ENCODE data around the gene TEAD1.
"Not testable (repeated sequence)": the region's sequence is repeated elsewhere in the genome, so short reads cannot be mapped to it uniquely, and the experiment has no call there.

The TEAD1 gene

GRCh38 chr11:12749442-12749841 lies 75.2 kb downstream of the TEAD1 start:
- H3K4me1 Mint-ChIP-seq: no peaks in the 10 kb centered on the region
- H3K27ac Mint-ChIP-seq: no peak overlapping the region
- no peaks in the 10 kb centered on the region for H3K9me3 Mint-ChIP-seq
- ATAC-seq: no peak
- H3K36me3 Mint-ChIP-seq: no peaks in the 10 kb centered on the region
- H3K4me3 Mint-ChIP-seq: no peak overlapping the region
- DNase-seq (ENCODE audit: low spot score in 2 of 2): no peak

DNA sequence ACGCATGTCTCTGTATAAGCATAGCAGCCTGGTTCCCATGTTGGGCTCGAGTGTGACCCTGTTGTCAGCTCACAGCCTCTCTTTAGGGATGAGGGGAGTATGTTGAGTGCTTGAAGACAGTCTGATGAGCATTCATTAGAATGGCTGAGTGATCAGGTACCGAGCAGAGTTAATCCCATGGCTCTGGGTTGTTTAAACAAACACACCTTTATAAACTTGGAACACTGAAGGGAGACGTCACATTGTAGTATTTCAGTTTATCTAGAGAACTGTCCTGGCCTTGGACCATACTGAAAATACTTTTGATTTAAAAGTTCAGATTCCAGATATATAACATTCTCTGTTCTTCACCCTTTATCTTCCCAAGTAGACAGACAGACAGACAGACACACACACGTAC lies 76.0 kb downstream of the TEAD1 start:
- Mint-ChIP-seq H3K4me3 (no peak overlapping the region), H3K27ac (no peak overlapping the region), H3K36me3 (no peaks in the 10 kb centered on the region), H3K4me1 (no peaks in the 10 kb centered on the region), H3K9me3 (no peaks in the 10 kb centered on the region)
- ATAC-seq (no peak), DNase-seq (ENCODE audit: low spot score in 2 of 2) (no peak)

GRCh38 chr11:12752868-12753524 lies 78.8 kb downstream of the TEAD1 start:
- Mint-ChIP-seq H3K4me1 (no peaks in the 10 kb centered on the region), H3K9me3 (no peaks in the 10 kb centered on the region), H3K36me3 (no peaks in the 10 kb centered on the region), H3K27ac (no peak overlapping the region), H3K4me3 (no peak overlapping the region)
- ATAC-seq (no peak), DNase-seq (ENCODE audit: low spot score in 2 of 2) (no peak)

- H3K4me3 Mint-ChIP-seq: no peak overlapping the region
Measured at GRCh38 chr11:12754021-12754420, 79.8 kb downstream of the TEAD1 start.

GRCh38 chr11:12754582-12755234 lies 80.5 kb downstream of the TEAD1 start:
- Mint-ChIP-seq H3K9me3 (no peaks in the 10 kb centered on the region), H3K4me1 (no peaks in the 10 kb centered on the region), H3K27ac (no peak overlapping the region), H3K4me3 (no peak overlapping the region), H3K36me3 (no peaks in the 10 kb centered on the region)
- DNase-seq (ENCODE audit: low spot score in 2 of 2) (no peak), ATAC-seq (no peak)

More at GRCh38 chr11:12754021-12754420, 79.8 kb downstream of the TEAD1 start:
- Mint-ChIP-seq H3K9me3 (no peaks in the 10 kb centered on the region), H3K36me3 (no peaks in the 10 kb centered on the region), H3K4me1 (no peaks in the 10 kb centered on the region), H3K27ac (no peak overlapping the region)
- no peak for ATAC-seq
- no peak for DNase-seq (ENCODE audit: low spot score in 2 of 2)

DNA sequence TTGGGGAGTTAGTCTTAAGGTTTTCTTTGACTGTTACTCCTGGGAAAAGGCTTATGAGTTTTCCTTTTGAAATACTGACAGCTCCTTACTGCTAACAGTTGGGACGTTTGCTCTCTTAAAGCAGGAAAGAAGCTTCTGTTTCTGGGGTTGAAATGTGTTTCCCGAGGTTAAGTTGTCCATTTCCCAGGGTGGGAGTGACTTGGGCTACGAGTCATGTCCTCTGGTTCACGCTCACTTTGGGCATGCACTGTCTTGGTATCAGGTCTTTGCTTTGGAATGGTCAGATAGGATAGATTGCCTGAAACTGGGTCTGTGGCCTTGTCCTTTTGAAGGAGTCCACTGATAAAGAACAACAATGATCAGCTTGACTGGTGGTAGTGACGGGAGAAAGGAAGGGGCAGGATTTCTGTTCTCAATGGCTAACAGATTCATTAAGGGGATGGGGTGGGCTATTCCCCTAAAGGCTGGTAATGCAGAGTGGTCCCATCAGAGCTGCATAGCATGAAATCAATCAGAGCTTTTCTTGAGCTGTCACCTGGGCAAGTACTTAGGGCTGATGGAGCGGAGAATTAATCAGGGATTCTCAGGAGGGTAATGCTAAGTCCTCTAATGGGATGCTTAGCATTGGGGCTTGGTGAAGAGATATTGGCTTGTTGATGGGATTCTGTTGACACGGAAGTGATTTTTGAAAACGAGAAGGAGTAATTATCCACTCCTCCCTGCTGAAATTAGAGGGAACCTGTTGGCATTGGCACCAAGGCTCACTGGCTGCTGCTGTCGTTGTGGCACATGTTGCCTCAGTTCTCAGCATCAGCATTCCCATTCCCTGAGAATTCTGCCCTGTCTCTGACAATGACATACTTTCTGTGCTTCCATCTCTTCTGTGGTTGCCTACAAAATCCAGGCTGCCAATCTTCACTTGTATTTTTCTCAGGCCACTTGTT lies 81.6 kb downstream of the TEAD1 start:
- ATAC-seq: no peak

DNA sequence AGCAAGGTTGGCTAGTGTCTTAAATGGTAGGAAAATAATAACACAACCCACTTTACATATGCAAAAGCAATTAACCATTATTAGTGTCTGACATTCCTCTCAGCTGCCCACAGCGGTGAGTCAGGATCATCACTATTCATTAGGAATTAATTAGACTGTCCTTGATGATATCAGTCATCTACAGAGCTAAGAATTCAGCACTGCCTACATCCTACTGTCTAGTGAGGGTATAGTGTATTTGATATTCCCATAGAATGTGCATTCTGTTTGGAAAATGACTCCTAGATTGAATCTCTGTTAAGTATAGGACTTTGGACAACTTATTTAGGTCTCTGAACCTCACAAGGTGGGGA lies 82.2 kb downstream of the TEAD1 start:
- Mint-ChIP-seq H3K36me3 (no peaks in the 10 kb centered on the region), H3K9me3 (no peaks in the 10 kb centered on the region), H3K27ac (no peak overlapping the region), H3K4me1 (no peaks in the 10 kb centered on the region), H3K4me3 (no peak overlapping the region)
- DNase-seq (ENCODE audit: low spot score in 2 of 2): no peak
- ATAC-seq: no peak

More for the DNA sequence above, 81.6 kb downstream of the TEAD1 start:
- no peaks in the 10 kb centered on the region for H3K36me3 Mint-ChIP-seq
- H3K9me3 Mint-ChIP-seq: no peaks in the 10 kb centered on the region
- no peak overlapping the region for H3K4me3 Mint-ChIP-seq
- H3K4me1 Mint-ChIP-seq: no peaks in the 10 kb centered on the region
- DNase-seq (ENCODE audit: low spot score in 2 of 2): no peak
- no peak overlapping the region for H3K27ac Mint-ChIP-seq

- Mint-ChIP-seq H3K27ac (no peak overlapping the region), H3K4me1 (no peaks in the 10 kb centered on the region), H3K36me3 (no peaks in the 10 kb centered on the region), H3K9me3 (no peaks in the 10 kb centered on the region), H3K4me3 (no peak overlapping the region)
- ATAC-seq (no peak), DNase-seq (ENCODE audit: low spot score in 2 of 2) (no peak)
Measured at GRCh38 chr11:12756867-12757266, 82.6 kb downstream of the TEAD1 start.

- ATAC-seq: no peak
- H3K9me3 Mint-ChIP-seq: no peaks in the 10 kb centered on the region
- H3K4me3 Mint-ChIP-seq: no peak overlapping the region
- DNase-seq (ENCODE audit: low spot score in 2 of 2): no peak
- no peak overlapping the region for H3K27ac Mint-ChIP-seq
- no peaks in the 10 kb centered on the region for H3K36me3 Mint-ChIP-seq
- H3K4me1 Mint-ChIP-seq: no peaks in the 10 kb centered on the region
Measured at GRCh38 chr11:12757416-12757815, 83.2 kb downstream of the TEAD1 start.

GRCh38 chr11:12758117-12758516 lies 83.9 kb downstream of the TEAD1 start:
- H3K9me3 Mint-ChIP-seq; H3K4me3 Mint-ChIP-seq; DNase-seq (ENCODE audit: low spot score in 2 of 2); H3K4me1 Mint-ChIP-seq; H3K27ac Mint-ChIP-seq; H3K36me3 Mint-ChIP-seq; ATAC-seq: not testable (repeated sequence)

DNA sequence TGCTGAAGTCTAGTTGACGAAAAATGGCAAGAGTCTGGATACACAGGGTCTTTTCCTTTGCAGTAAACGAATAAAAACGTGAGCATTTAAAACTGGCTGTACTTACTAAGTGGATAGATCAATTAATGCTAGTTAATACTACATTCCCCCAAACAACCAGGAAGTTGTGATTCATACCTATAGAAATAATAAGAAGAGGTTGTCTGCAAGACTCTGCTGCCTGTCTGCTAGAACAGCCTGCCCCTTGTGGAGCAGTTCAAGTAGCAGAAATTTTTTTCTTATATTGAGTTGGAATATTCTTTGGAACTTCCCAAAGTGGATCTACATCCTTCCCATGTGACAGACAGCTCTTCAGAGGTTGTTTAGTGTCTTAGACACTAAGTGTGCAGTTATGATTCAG lies 86.8 kb downstream of the TEAD1 start:
- no peaks in the 10 kb centered on the region for H3K36me3 Mint-ChIP-seq
- ATAC-seq: no peak

GRCh38 chr11:12762278-12762677 lies 88.1 kb downstream of the TEAD1 start:
- Mint-ChIP-seq H3K36me3 (no peaks in the 10 kb centered on the region), H3K4me1 (no peaks in the 10 kb centered on the region)

More for the DNA sequence above, 86.8 kb downstream of the TEAD1 start:
- DNase-seq (ENCODE audit: low spot score in 2 of 2): no peak
- H3K27ac Mint-ChIP-seq: no peak overlapping the region
- H3K4me1 Mint-ChIP-seq: no peaks in the 10 kb centered on the region
- no peaks in the 10 kb centered on the region for H3K9me3 Mint-ChIP-seq
- H3K4me3 Mint-ChIP-seq: no peak overlapping the region

DNA sequence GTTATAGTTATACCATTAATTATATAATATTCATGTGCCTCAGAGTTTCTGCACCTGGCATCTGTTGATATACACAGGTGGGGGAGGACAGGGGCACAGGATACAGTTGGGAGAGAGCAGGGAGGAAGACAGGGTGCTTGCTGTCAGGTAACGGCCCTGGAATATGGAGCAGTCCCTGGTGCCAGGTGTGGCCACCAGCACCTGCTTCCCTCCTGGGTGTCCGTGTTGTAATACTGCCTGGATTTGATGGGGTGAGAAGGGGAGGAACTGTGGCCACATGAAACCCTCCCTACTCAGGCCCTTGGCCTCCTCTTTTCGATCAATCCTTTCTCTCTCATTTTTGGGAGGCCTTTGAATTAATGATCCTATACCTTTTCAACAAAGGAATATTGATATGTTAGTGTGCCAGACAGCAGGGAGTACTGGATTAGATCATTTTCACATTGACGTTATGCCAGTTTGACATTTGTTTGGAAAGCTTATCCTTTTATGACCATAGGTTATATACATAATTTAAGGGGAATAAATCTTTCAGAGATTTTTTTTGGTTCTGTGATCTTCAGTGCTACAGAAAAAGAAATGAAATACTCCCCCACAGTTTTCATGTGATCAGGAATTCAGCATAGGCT lies 88.6 kb downstream of the TEAD1 start:
- DNase-seq (ENCODE audit: low spot score in 2 of 2): no peak
- Mint-ChIP-seq H3K27ac (no peak overlapping the region), H3K4me3 (no peak overlapping the region), H3K36me3 (no peaks in the 10 kb centered on the region), H3K9me3 (no peaks in the 10 kb centered on the region), H3K4me1 (no peaks in the 10 kb centered on the region)
- ATAC-seq: no peak

More at GRCh38 chr11:12762278-12762677, 88.1 kb downstream of the TEAD1 start:
- H3K27ac Mint-ChIP-seq: no peak overlapping the region
- H3K9me3 Mint-ChIP-seq: no peaks in the 10 kb centered on the region
- ATAC-seq (no peak), DNase-seq (ENCODE audit: low spot score in 2 of 2) (no peak)
- H3K4me3 Mint-ChIP-seq: no peak overlapping the region

GRCh38 chr11:12764187-12764914 lies 90.1 kb downstream of the TEAD1 start:
- DNase-seq (ENCODE audit: low spot score in 2 of 2): no peak
- Mint-ChIP-seq H3K36me3 (no peaks in the 10 kb centered on the region), H3K27ac (no peak overlapping the region), H3K9me3 (no peaks in the 10 kb centered on the region), H3K4me3 (no peak overlapping the region), H3K4me1 (no peaks in the 10 kb centered on the region)
- no peak for ATAC-seq

GRCh38 chr11:12765428-12765827 lies 91.2 kb downstream of the TEAD1 start:
- no peak for DNase-seq (ENCODE audit: low spot score in 2 of 2)
- Mint-ChIP-seq H3K4me1 (no peaks in the 10 kb centered on the region), H3K9me3 (no peaks in the 10 kb centered on the region), H3K4me3 (no peak overlapping the region), H3K27ac (no peak overlapping the region), H3K36me3 (no peaks in the 10 kb centered on the region)
- no peak for ATAC-seq
